ENCODE results near the gene CST5.
"Not testable (repeated sequence)": the region's sequence is repeated elsewhere in the genome, so short reads cannot be mapped to it uniquely, and the experiment has no call there.

Gene CST5

DNA sequence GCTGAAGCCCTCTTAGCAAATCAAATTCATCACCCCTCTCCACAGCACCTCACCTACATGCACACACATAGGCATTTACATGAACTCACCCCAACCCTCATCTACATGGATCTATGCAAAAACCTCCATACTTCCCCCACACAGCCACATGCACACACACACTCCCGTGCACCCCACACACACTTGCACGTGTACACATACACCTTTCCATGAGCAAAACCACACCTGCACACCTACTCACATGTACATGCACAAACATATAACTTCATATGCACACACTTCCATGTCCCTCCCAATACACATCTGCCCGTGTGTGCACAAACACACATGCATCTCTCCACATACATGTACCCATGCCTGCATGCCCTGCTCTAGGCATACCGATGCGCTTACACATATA is 23.3 kb downstream of the CST5 start:
- Histone ChIP-seq H3K9ac (ENCODE audit: insufficient read length, low read depth) (no peak overlapping the region), H3K9me3 (ENCODE audit: insufficient read depth, low read length) (no peaks in the 10 kb centered on the region), H3K4me3 (ENCODE audit: insufficient read length, low read depth) (no peak overlapping the region), H3K4me1 (ENCODE audit: insufficient read depth, insufficient read length) (peaks cover 4% of the 10 kb centered on the region), H3K36me3 (ENCODE audit: insufficient read depth, insufficient read length, low read length) (no peaks in the 10 kb centered on the region), H3K27me3 (ENCODE audit: insufficient read depth, insufficient read length) (no peaks in the 10 kb centered on the region)
- DNase-seq (ENCODE audit: low read depth, low spot score), result no peak
- TF ChIP-seq YY1 (IDR thresholded peaks at IDR 0.05; ENCODE audit: insufficient read depth, insufficient read length), result no peak
- TF ChIP-seq SUZ12 (IDR thresholded peaks at IDR 0.05; ENCODE audit: extremely low read depth, insufficient read depth, insufficient read length), result no peak

DNA sequence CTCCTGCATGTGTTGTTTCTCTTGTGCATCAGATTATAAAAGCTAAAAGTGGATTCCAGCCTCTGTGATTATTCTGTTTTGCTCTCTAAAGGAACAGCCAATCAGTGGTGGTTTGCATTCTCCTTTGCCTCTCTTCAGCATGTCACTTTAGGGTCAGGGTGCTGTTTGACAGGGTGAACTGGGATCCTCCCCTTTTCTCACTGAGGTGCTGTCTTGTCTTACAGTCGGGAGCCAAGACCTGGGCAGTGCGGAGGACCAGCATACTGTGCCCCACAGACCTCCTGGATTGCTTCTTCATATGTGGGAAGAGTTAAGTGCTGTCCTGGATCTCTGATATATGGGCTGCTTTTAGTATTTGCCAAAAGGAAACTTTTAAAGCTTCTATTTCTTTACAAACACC is 37.9 kb downstream of the CST5 start:
- no peaks in the 10 kb centered on the region for H3K4me1 ChIP-seq (ENCODE audit: insufficient read depth, insufficient read length)
- no peak overlapping the region for H3K4me3 ChIP-seq (ENCODE audit: insufficient read length, low read depth)
- no peak for DNase-seq (ENCODE audit: low read depth, low spot score)
- no peaks in the 10 kb centered on the region for H3K36me3 ChIP-seq (ENCODE audit: insufficient read depth, insufficient read length, low read length)
- no peaks in the 10 kb centered on the region for H3K27me3 ChIP-seq (ENCODE audit: insufficient read depth, insufficient read length)
- TF ChIP-seq SUZ12 (IDR thresholded peaks at IDR 0.05; ENCODE audit: extremely low read depth, insufficient read depth, insufficient read length), result no peak
- no peak overlapping the region for H3K9ac ChIP-seq (ENCODE audit: insufficient read length, low read depth)
- no peaks in the 10 kb centered on the region for H3K9me3 ChIP-seq (ENCODE audit: insufficient read depth, low read length)

DNA sequence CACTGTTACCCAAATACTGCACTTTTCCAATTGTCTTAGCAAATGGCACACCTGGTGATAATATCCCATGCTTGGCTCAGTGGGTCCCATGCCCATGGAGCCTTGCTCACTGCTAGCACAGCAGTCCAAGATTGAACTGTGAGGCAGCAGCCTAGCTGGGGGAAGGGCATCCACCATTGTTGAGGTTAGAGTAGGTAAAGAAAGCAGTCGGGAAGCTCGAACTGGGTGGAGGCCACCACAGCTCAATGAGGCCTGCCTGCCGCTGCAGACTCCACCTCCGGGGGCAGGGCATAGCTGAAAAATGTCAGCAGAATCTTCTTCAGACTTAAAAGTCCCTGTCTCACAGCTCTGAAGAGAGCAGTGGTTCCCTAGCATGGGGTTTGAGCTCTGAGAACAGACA is 43.8 kb downstream of the CST5 start:
- H3K9ac ChIP-seq (ENCODE audit: insufficient read length, low read depth), result no peak overlapping the region
- peaks cover 4% of the 10 kb centered on the region for H3K4me1 ChIP-seq (ENCODE audit: insufficient read depth, insufficient read length)
- H3K36me3 ChIP-seq (ENCODE audit: insufficient read depth, insufficient read length, low read length), result no peaks in the 10 kb centered on the region
- DNase-seq (ENCODE audit: low read depth, low spot score), result no peak
- H3K9me3 ChIP-seq (ENCODE audit: insufficient read depth, low read length), result peaks cover 13% of the 10 kb centered on the region; the same call in 1 of the 2 replicates
- TF ChIP-seq SUZ12 (IDR thresholded peaks at IDR 0.05; ENCODE audit: extremely low read depth, insufficient read depth, insufficient read length) (no peak), YY1 (IDR thresholded peaks at IDR 0.05; ENCODE audit: insufficient read depth, insufficient read length) (no peak), ZNF274 (IDR thresholded peaks at IDR 0.05; ENCODE audit: low read depth, low read length) (no peak)
- no peaks in the 10 kb centered on the region for H3K27me3 ChIP-seq (ENCODE audit: insufficient read depth, insufficient read length)
- no peak overlapping the region for H3K4me3 ChIP-seq (ENCODE audit: insufficient read length, low read depth)

DNA sequence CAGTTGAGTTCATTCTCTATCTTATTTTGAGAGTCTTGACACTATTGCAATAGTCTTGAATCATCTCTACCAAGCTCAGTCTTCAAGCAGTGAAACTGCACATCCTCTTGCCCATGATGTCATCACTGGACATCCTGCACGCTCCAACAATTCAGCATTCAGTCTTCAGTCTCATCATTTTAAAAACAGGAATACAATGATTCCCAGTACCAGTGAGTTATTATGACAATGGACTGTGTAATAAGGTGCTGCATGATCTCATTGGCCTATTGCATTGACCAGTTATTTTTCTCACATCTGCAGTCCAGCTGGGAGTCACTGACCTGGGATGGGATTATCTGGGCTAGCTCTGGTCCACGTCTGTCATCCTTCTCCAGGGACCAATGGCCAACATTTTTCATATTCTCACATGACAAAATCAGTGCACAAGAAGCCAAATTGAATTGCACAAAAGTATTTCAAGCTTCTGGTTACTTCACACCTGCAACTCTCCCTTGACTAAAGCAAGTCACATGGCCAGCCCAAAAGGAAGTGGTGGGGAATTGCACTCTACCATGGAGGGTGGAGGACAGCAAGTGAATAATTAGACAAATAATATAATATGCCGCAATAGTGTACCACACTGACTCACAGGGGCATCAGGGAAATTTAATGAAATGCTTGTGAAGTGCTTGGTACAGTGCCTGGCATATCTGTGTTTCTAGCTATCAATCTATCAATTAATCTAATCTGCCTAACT is 46.6 kb downstream of the CST5 start:
- TF ChIP-seq ZNF274 (IDR thresholded peaks at IDR 0.05; ENCODE audit: low read depth, low read length) (no peak), YY1 (IDR thresholded peaks at IDR 0.05; ENCODE audit: insufficient read depth, insufficient read length) (no peak), SUZ12 (IDR thresholded peaks at IDR 0.05; ENCODE audit: extremely low read depth, insufficient read depth, insufficient read length) (no peak)
- H3K4me1 ChIP-seq (ENCODE audit: insufficient read depth, insufficient read length), result peaks cover 4% of the 10 kb centered on the region
- H3K4me3 ChIP-seq (ENCODE audit: insufficient read length, low read depth), result no peak overlapping the region
- no peak for DNase-seq (ENCODE audit: low read depth, low spot score)
- no peak overlapping the region for H3K9ac ChIP-seq (ENCODE audit: insufficient read length, low read depth)
- peaks cover 13% of the 10 kb centered on the region; the same call in 1 of the 2 replicates for H3K9me3 ChIP-seq (ENCODE audit: insufficient read depth, low read length)
- H3K36me3 ChIP-seq (ENCODE audit: insufficient read depth, insufficient read length, low read length), result no peaks in the 10 kb centered on the region
- H3K27me3 ChIP-seq (ENCODE audit: insufficient read depth, insufficient read length), result no peaks in the 10 kb centered on the region

DNA sequence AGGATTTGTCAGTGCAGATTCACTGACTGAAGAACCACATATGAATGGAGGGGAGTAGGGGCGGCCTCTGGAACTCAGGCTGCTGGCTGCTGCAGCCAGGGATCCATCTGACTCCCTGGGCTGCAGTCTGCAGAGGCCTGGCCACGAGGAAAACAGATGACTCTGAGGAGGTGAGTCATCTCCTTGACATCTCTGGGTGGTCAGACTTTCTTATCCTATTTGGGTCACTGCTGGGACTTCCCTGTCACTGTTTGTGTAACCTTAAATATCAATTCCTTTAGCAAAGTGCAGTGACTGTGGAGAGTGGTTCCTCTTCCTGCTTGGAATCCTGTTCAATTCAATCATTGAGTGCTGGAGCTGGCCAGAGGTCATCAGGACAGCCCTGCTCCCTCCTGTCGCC is 47.6 kb downstream of the CST5 start:
- not testable (repeated sequence) for H3K4me3 ChIP-seq (ENCODE audit: insufficient read length, low read depth); H3K27me3 ChIP-seq (ENCODE audit: insufficient read depth, insufficient read length); H3K9ac ChIP-seq (ENCODE audit: insufficient read length, low read depth); DNase-seq (ENCODE audit: low read depth, low spot score); H3K36me3 ChIP-seq (ENCODE audit: insufficient read depth, insufficient read length, low read length); H3K4me1 ChIP-seq (ENCODE audit: insufficient read depth, insufficient read length)
- H3K9me3 ChIP-seq (ENCODE audit: insufficient read depth, low read length), result peaks cover 13% of the 10 kb centered on the region; the same call in 1 of the 2 replicates

DNA sequence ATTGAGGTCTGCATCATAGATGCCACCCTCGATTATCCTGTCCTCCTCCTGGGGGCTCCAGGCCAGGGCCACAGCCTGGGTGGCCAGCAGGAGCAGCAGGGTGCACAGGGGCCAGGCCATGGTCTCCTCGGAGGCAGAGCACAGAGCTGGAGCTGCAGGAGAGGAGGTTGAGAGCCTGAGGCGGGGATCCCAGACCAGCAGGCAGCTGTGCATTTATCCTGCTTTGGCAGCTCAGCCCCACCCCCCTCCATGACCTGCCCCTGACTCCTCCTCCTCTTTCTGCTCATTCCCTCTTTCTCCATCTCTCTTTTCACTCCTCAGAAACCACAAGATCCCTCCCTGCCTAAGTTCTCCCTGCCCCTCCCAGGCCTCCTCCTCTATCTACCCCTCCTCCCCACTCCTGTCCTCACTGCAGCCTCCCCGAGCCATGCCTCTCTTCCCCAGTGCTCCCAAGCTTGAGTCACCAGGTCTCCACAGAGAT is 53.0 kb downstream of the CST5 start, which contains the start of gene CST2:
Gene CST2 (minus strand): TSS at position 189 of the 481 bp plus-strand sequence. CDS start 69 bp downstream, at position 120.
- no peak for DNase-seq (ENCODE audit: low read depth, low spot score)
- Histone ChIP-seq H3K9ac (ENCODE audit: insufficient read length, low read depth) (no peak within 1 kb of the TSS), H3K9me3 (ENCODE audit: insufficient read depth, low read length) (no peaks in the 10 kb centered on the region), H3K36me3 (ENCODE audit: insufficient read depth, insufficient read length, low read length) (no peaks in the 10 kb centered on the region), H3K27me3 (ENCODE audit: insufficient read depth, insufficient read length) (no peaks in the 10 kb centered on the region), H3K4me1 (ENCODE audit: insufficient read depth, insufficient read length) (peaks cover 9% of the 10 kb centered on the region), H3K4me3 (ENCODE audit: insufficient read length, low read depth) (no peak within 1 kb of the TSS)
- TF ChIP-seq ZNF274 (IDR thresholded peaks at IDR 0.05; ENCODE audit: low read depth, low read length), result no peak
- TF ChIP-seq SUZ12 (IDR thresholded peaks at IDR 0.05; ENCODE audit: extremely low read depth, insufficient read depth, insufficient read length), result no peak
- TF ChIP-seq YY1 (IDR thresholded peaks at IDR 0.05; ENCODE audit: insufficient read depth, insufficient read length), result no peak

Measured in NT2/D1 (cell line).